ENCODE data around the gene PRX.

GRCh38 chr19:40417643-40417981 is 4.4 kb upstream of the PRX start:
- no peak for TF ChIP-seq CTCF (conservative IDR thresholded peaks at IDR 0.05; ENCODE audit: low read depth, low read length)
- TF ChIP-seq EZH2 (IDR thresholded peaks at IDR 0.05; ENCODE audit: low read length, unreplicated experiment): no peak
